WTC11 (cell line): ENCODE data around the gene LSP1.

Experiments used
- AFF4 ChIP-seq: sonication (generic); formaldehyde crosslinking; IDR thresholded peaks from 2 replicates; pipeline ENCODE4 v1.8.1; 2023; ENCODE audit warnings: mild to moderate bottlenecking, missing genetic modification reagents, borderline replicate concordance
- ATF2 ChIP-seq: sonication (generic); formaldehyde crosslinking; IDR thresholded peaks from 2 replicates; pipeline ENCODE4 v1.8.1; 2022; ENCODE audit warnings: low read depth, missing genetic modification reagents, borderline replicate concordance
- ATF3 ChIP-seq: sonication (generic); formaldehyde crosslinking; conservative IDR thresholded peaks from 2 replicates; pipeline ENCODE4 v1.8.1; 2022; ENCODE audit warnings: mild to moderate bottlenecking, missing genetic modification reagents
- CTCF ChIP-seq: fragments of 200-600 bp; IDR thresholded peaks from 2 replicates; pipeline ENCODE4 v1.8.0; 2022; ENCODE audit warnings: antibody characterized with exemption
- JAZF1 ChIP-seq: fragments of 250-450 bp; sonication (Bioruptor Pico); IDR thresholded peaks from 2 replicates; pipeline ENCODE4 v1.9.0; 2021; ENCODE audit warnings: moderate library complexity, mild to moderate bottlenecking, inconsistent platforms
- MAX ChIP-seq: sonication (generic); formaldehyde crosslinking; IDR thresholded peaks from 2 replicates; pipeline ENCODE4 v1.8.0; 2022; ENCODE audit warnings: mild to moderate bottlenecking, missing genetic modification reagents
- PRRX2 ChIP-seq: fragments of 250-450 bp; sonication (Bioruptor Pico); IDR thresholded peaks from 2 replicates; pipeline ENCODE4 v1.8.0; 2021; ENCODE audit warnings: mild to moderate bottlenecking
- ZNF416 ChIP-seq: fragments of 250-450 bp; sonication (Bioruptor Pico); IDR thresholded peaks from 2 replicates; pipeline ENCODE4 v1.9.0; 2021; ENCODE audit warnings: mild to moderate bottlenecking, inconsistent platforms
- ZNF512 ChIP-seq: sonication (generic); formaldehyde crosslinking; IDR thresholded peaks from 2 replicates; pipeline ENCODE4 v1.8.1; 2022; ENCODE audit warnings: missing genetic modification reagents, borderline replicate concordance

- TF ChIP-seq CTCF (no peak), ATF3 (no peak), ZNF416 (CRISPR knock-in tag) (no peak), ZNF512 (no peak), JAZF1 (no peak), MAX (no peak), PRRX2 (CRISPR knock-in tag) (no peak), ATF2 (CRISPR knock-in tag) (no peak), AFF4 (CRISPR knock-in tag) (no peak)
These were observed 20.0 kb upstream of the LSP1 start for GRCh38 chr11:1832920-1833295.
